ENCODE results near the gene SLC7A8.

SLC7A8 gene

GRCh38 chr14:23167116-23167847 lies 16.2 kb downstream of the SLC7A8 start:
- TF ChIP-seq CTCF (IDR thresholded peaks at IDR 0.05; ENCODE audit: low read depth, low read length, missing control alignments), result no peak
- no peak overlapping the region for H3K4me3 ChIP-seq (ENCODE audit: low read depth, low read length)
- DNase-seq (ENCODE audit: low read depth), result no peak

DNA sequence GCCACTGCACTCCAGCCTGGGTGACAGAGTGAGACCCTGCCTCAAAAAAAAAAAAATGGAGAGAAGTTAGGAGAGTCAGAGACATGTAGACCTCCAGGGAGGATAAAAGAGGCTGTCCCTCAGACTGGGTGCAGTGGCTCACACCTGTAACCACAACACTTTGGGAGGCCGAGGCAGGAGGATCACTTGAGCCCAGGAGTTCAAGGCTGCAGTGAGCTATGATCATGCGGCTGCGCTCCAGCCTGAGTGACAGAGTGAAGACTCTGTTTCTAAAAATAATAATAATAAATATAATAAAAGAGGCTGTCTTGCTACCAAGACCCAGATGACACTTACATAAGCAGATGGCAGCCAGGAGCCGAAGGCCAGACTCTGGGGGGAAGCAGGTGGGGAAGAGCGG lies 18.5 kb downstream of the SLC7A8 start:
- H3K4me3 ChIP-seq (ENCODE audit: low read depth, low read length), result no peak overlapping the region
- no peak for TF ChIP-seq CTCF (IDR thresholded peaks at IDR 0.05; ENCODE audit: low read depth, low read length, missing control alignments)
- no peak for DNase-seq (ENCODE audit: low read depth)

- no peak for DNase-seq (ENCODE audit: low read depth)
- no peak for TF ChIP-seq CTCF (IDR thresholded peaks at IDR 0.05; ENCODE audit: low read depth, low read length, missing control alignments)
- no peak overlapping the region for H3K4me3 ChIP-seq (ENCODE audit: low read depth, low read length)
These were observed 19.2 kb downstream of the SLC7A8 start for GRCh38 chr14:23164250-23164649.

- TF ChIP-seq CTCF (IDR thresholded peaks at IDR 0.05; ENCODE audit: low read depth, low read length, missing control alignments), result no peak
- no peak overlapping the region for H3K4me3 ChIP-seq (ENCODE audit: low read depth, low read length)
- DNase-seq (ENCODE audit: low read depth), result no peak
These were observed 19.6 kb downstream of the SLC7A8 start for GRCh38 chr14:23163830-23164229.

- no peak for DNase-seq (ENCODE audit: low read depth)
- TF ChIP-seq CTCF (IDR thresholded peaks at IDR 0.05; ENCODE audit: low read depth, low read length, missing control alignments), result no peak
- no peak overlapping the region for H3K4me3 ChIP-seq (ENCODE audit: low read depth, low read length)
These were observed 20.7 kb downstream of the SLC7A8 start for GRCh38 chr14:23162800-23163199.

- TF ChIP-seq CTCF (IDR thresholded peaks at IDR 0.05; ENCODE audit: low read depth, low read length, missing control alignments), result no peak
- no peak for DNase-seq (ENCODE audit: low read depth)
These were observed 21.5 kb downstream of the SLC7A8 start for GRCh38 chr14:23162005-23162404.

GRCh38 chr14:23160924-23161522 lies 22.4 kb downstream of the SLC7A8 start:
- no peak overlapping the region for H3K4me3 ChIP-seq (ENCODE audit: low read depth, low read length)
- no peak for TF ChIP-seq CTCF (IDR thresholded peaks at IDR 0.05; ENCODE audit: low read depth, low read length, missing control alignments)
- DNase-seq (ENCODE audit: low read depth), result no peak

More at GRCh38 chr14:23162005-23162404, 21.5 kb downstream of the SLC7A8 start:
- H3K4me3 ChIP-seq (ENCODE audit: low read depth, low read length), result no peak overlapping the region

All from GM12864 (cell line).